ENCODE data around the gene FAIM2.

GRCh38 chr12:49921299-49921698 lies 17.6 kb upstream of the FAIM2 start:
- TF ChIP-seq CTCF (IDR thresholded peaks at IDR 0.05 in 2 of 3, conservative IDR thresholded peaks at IDR 0.05 in 1 of 3; ENCODE audit: control insufficient read depth in 2 of 3, extremely low read depth in 1 of 3, insufficient read depth in 1 of 3, low read depth in 3 of 3, low read length in 3 of 3), result no peak
- TF ChIP-seq MXI1 (IDR thresholded peaks at IDR 0.05; ENCODE audit: low read depth, low read length), result no peak
- TF ChIP-seq, protein P1, sequence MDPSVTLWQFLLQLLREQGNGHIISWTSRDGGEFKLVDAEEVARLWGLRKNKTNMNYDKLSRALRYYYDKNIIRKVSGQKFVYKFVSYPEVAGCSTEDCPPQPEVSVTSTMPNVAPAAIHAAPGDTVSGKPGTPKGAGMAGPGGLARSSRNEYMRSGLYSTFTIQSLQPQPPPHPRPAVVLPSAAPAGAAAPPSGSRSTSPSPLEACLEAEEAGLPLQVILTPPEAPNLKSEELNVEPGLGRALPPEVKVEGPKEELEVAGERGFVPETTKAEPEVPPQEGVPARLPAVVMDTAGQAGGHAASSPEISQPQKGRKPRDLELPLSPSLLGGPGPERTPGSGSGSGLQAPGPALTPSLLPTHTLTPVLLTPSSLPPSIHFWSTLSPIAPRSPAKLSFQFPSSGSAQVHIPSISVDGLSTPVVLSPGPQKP (IDR thresholded peaks at IDR 0.05; ENCODE audit: low read depth, low read length), result no peak

Data from GM12878 (cell line).